Stimulated activated CD8-positive, alpha-beta memory T cell treated with anti-CD3 and anti-CD28 coated beads, Interleukin-15, amount 100 ng/mL, for 4 hours (primary cell): Measurements from ENCODE around the gene FZD10.

Experiments used
- DNase-seq, 2 donors: peaks; one replicate each; pipeline ENCODE4 v3.0.0-alpha.2; 2020; ENCODE audit warnings: low read depth in 2 of 2

Gene FZD10

GRCh38 chr12:130205495-130205894 is 43.2 kb downstream of the FZD10 start:
- no peak for DNase-seq

GRCh38 chr12:130212384-130212989 is 50.2 kb downstream of the FZD10 start:
- DNase-seq: no peak

- DNase-seq: no peak
These were observed 51.0 kb downstream of the FZD10 start for GRCh38 chr12:130213249-130213648.

- no peak for DNase-seq
These were observed 52.6 kb downstream of the FZD10 start for GRCh38 chr12:130214686-130215395.
